ENCODE data around the gene MS4A2. TPM values are rescaled to one million over a fixed set of nuclear protein-coding genes. Genes with fewer than 3 reads are reported as not detected.

Gene MS4A2
- total RNA-seq, 1 donor from 2014 or later = not detected

DNA sequence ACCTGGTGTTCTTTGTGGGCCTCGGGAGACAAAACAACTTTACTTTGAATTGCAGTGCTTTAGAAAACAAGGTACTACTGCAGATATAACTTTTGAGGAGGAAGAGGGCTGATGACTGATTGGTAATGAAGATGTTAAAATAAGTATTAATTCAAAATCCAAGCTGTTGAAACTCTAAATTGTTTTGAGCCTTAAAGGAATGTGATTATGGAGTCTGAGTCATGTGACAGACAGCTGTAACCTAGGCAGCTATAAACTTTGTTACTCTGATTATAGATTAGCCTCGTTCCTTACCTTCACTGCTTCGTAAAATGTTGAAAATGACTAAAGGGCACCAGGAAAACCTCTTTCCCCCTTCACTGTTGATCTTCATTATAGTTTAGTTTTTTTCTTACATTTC, 43.4 kb downstream of the MS4A2 start:
- H3K9me3 Mint-ChIP-seq = no peaks in the 10 kb centered on the region

DNA sequence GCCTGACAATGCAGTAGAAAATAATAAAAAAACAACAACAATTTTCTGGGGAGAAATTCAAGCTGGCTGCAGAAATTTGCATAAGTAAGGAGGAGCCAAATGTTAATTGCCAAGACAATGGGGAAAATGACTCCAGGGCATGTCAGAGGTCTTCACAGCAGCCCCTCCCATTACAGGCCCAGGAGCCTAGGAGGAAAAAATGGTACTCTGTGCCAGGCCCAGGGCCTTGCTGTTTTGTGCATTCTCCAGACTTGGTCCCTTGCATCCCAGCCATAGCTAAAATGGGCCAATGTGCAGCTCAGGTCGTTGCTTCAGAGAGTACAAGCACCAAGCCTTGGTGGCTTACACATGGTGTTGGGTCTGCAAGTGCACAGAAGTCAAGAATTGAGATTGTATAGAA, 45.5 kb downstream of the MS4A2 start:
- H3K9me3 Mint-ChIP-seq = no peaks in the 10 kb centered on the region
- intact Hi-C loops (cut with micrococcal nuclease) = loop anchor here (5.0 kb wide), 1 partner anchor 312 kb away; no protein-coding TSS in a partner anchor

More for the DNA sequence above, 43.4 kb downstream of the MS4A2 start:
- intact Hi-C loops (cut with micrococcal nuclease) = loop anchor here (5.0 kb wide), 1 partner anchor 310 kb away; no protein-coding TSS in a partner anchor
- H3K27ac Mint-ChIP-seq = no peak overlapping the region
- no peaks in the 10 kb centered on the region for H3K4me1 Mint-ChIP-seq (ENCODE audit: low read depth)
- H3K36me3 Mint-ChIP-seq (ENCODE audit: low read depth) = no peaks in the 10 kb centered on the region
- no peak for DNase-seq (ENCODE audit: low spot score)
- no peak overlapping the region for H3K4me3 Mint-ChIP-seq (ENCODE audit: low read depth)
- no peaks in the 10 kb centered on the region for H3K27me3 Mint-ChIP-seq (ENCODE audit: low read depth)

DNA sequence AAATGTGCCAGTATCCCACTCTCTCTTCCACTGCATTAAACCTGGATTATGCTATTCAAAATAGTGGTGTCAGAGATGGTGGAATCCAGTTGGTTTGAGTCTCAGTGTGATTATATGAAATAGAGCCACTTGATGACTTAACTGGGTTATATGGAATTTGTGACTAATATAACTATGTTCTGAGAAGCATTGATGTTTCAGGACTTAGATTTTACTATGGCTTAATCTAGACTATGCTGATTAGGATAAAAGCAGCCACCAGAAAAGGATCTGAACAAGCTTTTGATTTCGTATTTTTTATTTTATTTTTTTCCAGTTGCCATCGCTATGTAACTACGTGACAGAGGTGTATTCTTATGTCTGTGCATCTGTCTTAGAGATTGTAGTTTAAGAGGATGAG, 55.3 kb downstream of the MS4A2 start:
- no peaks in the 10 kb centered on the region for H3K9me3 Mint-ChIP-seq
- peaks cover 2% of the 10 kb centered on the region for H3K27me3 Mint-ChIP-seq (ENCODE audit: low read depth)
- intact Hi-C loops (cut with micrococcal nuclease) = no loop called here
- no peak for DNase-seq (ENCODE audit: low spot score)
- peaks cover 2% of the 10 kb centered on the region for H3K4me1 Mint-ChIP-seq (ENCODE audit: low read depth)
- no peak overlapping the region for H3K4me3 Mint-ChIP-seq (ENCODE audit: low read depth)
- H3K27ac Mint-ChIP-seq = no peak overlapping the region
- no peaks in the 10 kb centered on the region for H3K36me3 Mint-ChIP-seq (ENCODE audit: low read depth)

More for the DNA sequence above, 45.5 kb downstream of the MS4A2 start:
- no peak for DNase-seq (ENCODE audit: low spot score)
- Mint-ChIP-seq H3K27ac (no peak overlapping the region), H3K36me3 (ENCODE audit: low read depth) (no peaks in the 10 kb centered on the region), H3K4me1 (ENCODE audit: low read depth) (no peaks in the 10 kb centered on the region), H3K27me3 (ENCODE audit: low read depth) (no peaks in the 10 kb centered on the region), H3K4me3 (ENCODE audit: low read depth) (no peak overlapping the region)

DNA sequence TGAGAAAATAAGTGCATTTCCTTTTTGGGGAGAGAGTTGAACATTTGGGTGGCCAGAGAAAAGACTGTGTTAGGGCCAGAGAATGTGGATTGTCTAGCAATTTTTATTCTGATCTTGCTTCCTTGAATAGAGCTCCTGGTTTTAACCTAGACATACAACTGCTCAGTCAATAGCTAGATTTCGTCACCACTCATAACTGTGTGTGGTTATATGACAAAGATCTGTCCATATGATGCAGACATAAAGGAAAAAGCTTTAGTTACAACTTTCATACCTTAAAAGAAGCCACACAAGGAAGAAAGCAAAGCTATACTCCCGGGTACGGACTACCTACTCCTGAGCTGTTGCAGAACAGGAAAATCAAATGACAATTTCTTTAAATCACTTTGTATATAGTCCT, 57.2 kb downstream of the MS4A2 start:
- intact Hi-C loops (cut with micrococcal nuclease) = no loop called here
- no peaks in the 10 kb centered on the region for H3K27me3 Mint-ChIP-seq (ENCODE audit: low read depth)
- H3K4me3 Mint-ChIP-seq (ENCODE audit: low read depth) = no peak overlapping the region
- H3K4me1 Mint-ChIP-seq (ENCODE audit: low read depth) = peaks cover 2% of the 10 kb centered on the region
- no peak for DNase-seq (ENCODE audit: low spot score)
- H3K27ac Mint-ChIP-seq = no peak overlapping the region
- H3K36me3 Mint-ChIP-seq (ENCODE audit: low read depth) = no peaks in the 10 kb centered on the region
- no peaks in the 10 kb centered on the region for H3K9me3 Mint-ChIP-seq

Other genes starting within 250 kb of the MS4A2 start
- not detected in 2 replicates for gene CBLIF, start 243.2 kb upstream of the MS4A2 start, total RNA-seq
- 0.25 TPM in 1 of 2 replicates, not detected in the other for gene TCN1, start 222.2 kb upstream of the MS4A2 start, total RNA-seq
- not detected in 2 replicates for gene OOSP3, start 209.9 kb upstream of the MS4A2 start, total RNA-seq
- not detected in 2 replicates for gene OOSP1, start 150.2 kb upstream of the MS4A2 start, total RNA-seq
- not detected in 2 replicates for gene OOSP4A, start 124.6 kb upstream of the MS4A2 start, total RNA-seq
- gene OOSP4B, start 71.5 kb upstream of the MS4A2 start, total RNA-seq = not detected in 2 replicates
- gene OOSP2, start 48.3 kb upstream of the MS4A2 start, total RNA-seq = not detected in 2 replicates
- not detected in 2 replicates for gene MS4A3, start 32.0 kb upstream of the MS4A2 start, total RNA-seq
- gene MS4A6A, start 94.4 kb downstream of the MS4A2 start, total RNA-seq = not detected in 2 replicates
- gene MS4A4E, start 154.5 kb downstream of the MS4A2 start, total RNA-seq = not detected in 2 replicates
- not detected in 2 replicates for gene MS4A4A, start 192.0 kb downstream of the MS4A2 start, total RNA-seq
- gene MS4A6E, start 238.6 kb downstream of the MS4A2 start, total RNA-seq = not detected in 2 replicates